ENCODE data around the gene KCTD2.

The KCTD2 gene

GRCh38 chr17:75094871-75095399, 47.9 kb downstream of the KCTD2 start:
- H3K4me3 ChIP-seq (ENCODE audit: low read depth, low read length) = no peak overlapping the region

- no peak overlapping the region for H3K4me3 ChIP-seq (ENCODE audit: low read depth, low read length)
Measured at GRCh38 chr17:75096082-75096625, 49.1 kb downstream of the KCTD2 start.

GRCh38 chr17:75097865-75098264, 50.8 kb downstream of the KCTD2 start:
- H3K4me3 ChIP-seq (ENCODE audit: low read depth, low read length) = no peak overlapping the region

- no peak overlapping the region for H3K4me3 ChIP-seq (ENCODE audit: low read depth, low read length)
Measured at GRCh38 chr17:75098861-75099260, 51.8 kb downstream of the KCTD2 start.

GRCh38 chr17:75099881-75100595, 53.0 kb downstream of the KCTD2 start:
- no peak overlapping the region for H3K4me3 ChIP-seq (ENCODE audit: low read depth, low read length)

- H3K4me3 ChIP-seq (ENCODE audit: low read depth, low read length) = no peak overlapping the region
Measured at GRCh38 chr17:75102385-75102821, 55.4 kb downstream of the KCTD2 start.

- no peak overlapping the region for H3K4me3 ChIP-seq (ENCODE audit: low read depth, low read length)
Measured at GRCh38 chr17:75103601-75104554, 56.9 kb downstream of the KCTD2 start.

GRCh38 chr17:75105126-75106080, 58.4 kb downstream of the KCTD2 start:
- no peak overlapping the region for H3K4me3 ChIP-seq (ENCODE audit: low read depth, low read length)

- H3K4me3 ChIP-seq (ENCODE audit: low read depth, low read length) = no peak overlapping the region
Measured at GRCh38 chr17:75108193-75108592, 61.2 kb downstream of the KCTD2 start.

GRCh38 chr17:75109046-75109406, 62.0 kb downstream of the KCTD2 start:
- H3K4me3 ChIP-seq (ENCODE audit: low read depth, low read length) = peak overlapping the region; percentile 72

GRCh38 chr17:75109407-75110233, 62.6 kb downstream of the KCTD2 start, which contains the start of gene ARMC7:
Gene ARMC7, plus strand, starts transcription at chr17:75109969. Its CDS starts 320 bp downstream, at chr17:75110289.
- peak within 1 kb of the TSS; percentile 72 for H3K4me3 ChIP-seq (ENCODE audit: low read depth, low read length)

GRCh38 chr17:75110234-75110937, 63.4 kb downstream of the KCTD2 start:
- H3K4me3 ChIP-seq (ENCODE audit: low read depth, low read length) = peak overlapping the region; percentile 72

- H3K4me3 ChIP-seq (ENCODE audit: low read depth, low read length) = no peak overlapping the region
Measured at GRCh38 chr17:75111777-75112335, 64.8 kb downstream of the KCTD2 start.

GRCh38 chr17:75113798-75114551, 67.0 kb downstream of the KCTD2 start:
- no peak overlapping the region for H3K4me3 ChIP-seq (ENCODE audit: low read depth, low read length)

- H3K4me3 ChIP-seq (ENCODE audit: low read depth, low read length) = no peak overlapping the region
Measured at GRCh38 chr17:75114552-75115314, 67.7 kb downstream of the KCTD2 start.

Data from iPS-11a (cell line).